LHCN-M2 (cell line): Measurements from ENCODE around the gene CSNK1D. TPM values are rescaled to one million over a fixed set of nuclear protein-coding genes. Genes with fewer than 3 reads are reported as not detected.
A peak's percentile ranks its signal among the peaks of the same experiment; 100 is the strongest.

Source experiments
- DNase-seq: peaks from one replicate; pipeline ENCODE4 v3.0.0-alpha.2; 2012; ENCODE audit warnings: low read depth
- polyA plus RNA-seq: library from polyadenylated mRNA; unstranded; fragments of >200 nt; gene quantifications from one replicate; pipeline ENCODE4 v1.2.1, GENCODE V29; 2012; ENCODE audit warnings: missing spikeins
- total RNA-seq: library from RNA; depleted of rRNA; stranded (reverse); fragments of >200 nt; gene quantifications from 2 replicates; pipeline ENCODE4 v1.2.3, GENCODE V29; 2014; rRNA removed

The CSNK1D gene
- total RNA-seq: 38.9 and 51.3 TPM in 2 replicates
- 98.1 TPM for polyA plus RNA-seq

- DNase-seq: peak; percentile 82
Measured at GRCh38 chr17:82273327-82274133, at the start of gene CSNK1D. Gene CSNK1D, minus strand, starts transcription at chr17:82273700. Its CDS starts 319 bp downstream, at chr17:82273381.

- no peak for DNase-seq
Measured at GRCh38 chr17:82322526-82323453, 49.3 kb upstream of the CSNK1D start.

DNA sequence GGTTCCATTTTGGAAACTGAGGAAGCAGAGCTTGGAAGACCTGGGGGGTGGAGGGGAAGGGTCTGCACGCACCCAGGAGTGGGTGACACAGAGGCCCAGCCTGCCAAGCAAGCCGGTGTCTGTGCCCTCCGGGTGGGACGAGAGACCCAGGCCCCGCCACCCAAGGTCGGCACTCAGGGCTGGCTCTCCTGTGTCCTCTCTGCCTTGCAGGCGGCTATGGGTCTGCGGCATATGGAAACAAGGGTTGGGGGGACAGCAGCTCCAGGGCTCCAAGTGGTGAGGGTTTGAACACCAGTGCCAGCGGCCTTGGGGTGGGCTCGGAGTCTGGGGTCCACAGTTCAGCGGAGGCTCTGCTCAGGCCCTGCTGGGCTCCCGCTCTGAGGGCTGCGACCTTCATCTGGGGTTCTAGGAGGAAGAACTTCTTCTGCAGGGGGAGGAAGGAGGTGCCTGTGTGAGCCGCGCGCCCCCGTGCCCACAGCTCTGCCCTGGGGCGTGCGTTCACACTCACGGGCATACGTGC lies 48.5 kb upstream of the CSNK1D start:
- DNase-seq: no peak

- no peak for DNase-seq
Measured at GRCh38 chr17:82320956-82321927, 47.7 kb upstream of the CSNK1D start.

- no peak for DNase-seq
Measured at GRCh38 chr17:82320140-82320840, 46.8 kb upstream of the CSNK1D start.

- DNase-seq: no peak
Measured at GRCh38 chr17:82319619-82320062, 46.1 kb upstream of the CSNK1D start.

- DNase-seq: no peak
Measured at GRCh38 chr17:82318772-82319606, 45.5 kb upstream of the CSNK1D start.

DNA sequence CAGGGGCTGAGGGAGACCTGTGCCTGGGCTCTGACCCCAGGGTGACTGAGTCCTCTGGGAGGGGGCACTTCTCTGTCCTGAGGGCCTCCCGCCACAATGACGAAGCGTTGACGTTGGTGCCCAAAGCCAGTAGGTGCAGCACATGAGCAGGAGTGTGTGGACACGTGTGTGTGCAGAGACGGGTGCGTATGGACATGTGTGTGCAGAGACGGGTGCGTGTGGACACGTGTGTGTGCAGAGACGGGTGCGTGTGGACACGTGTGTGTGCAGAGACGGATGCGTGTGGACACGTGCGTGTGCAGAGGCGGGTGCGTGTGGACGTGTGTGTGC lies 44.6 kb upstream of the CSNK1D start:
- DNase-seq: no peak

DNA sequence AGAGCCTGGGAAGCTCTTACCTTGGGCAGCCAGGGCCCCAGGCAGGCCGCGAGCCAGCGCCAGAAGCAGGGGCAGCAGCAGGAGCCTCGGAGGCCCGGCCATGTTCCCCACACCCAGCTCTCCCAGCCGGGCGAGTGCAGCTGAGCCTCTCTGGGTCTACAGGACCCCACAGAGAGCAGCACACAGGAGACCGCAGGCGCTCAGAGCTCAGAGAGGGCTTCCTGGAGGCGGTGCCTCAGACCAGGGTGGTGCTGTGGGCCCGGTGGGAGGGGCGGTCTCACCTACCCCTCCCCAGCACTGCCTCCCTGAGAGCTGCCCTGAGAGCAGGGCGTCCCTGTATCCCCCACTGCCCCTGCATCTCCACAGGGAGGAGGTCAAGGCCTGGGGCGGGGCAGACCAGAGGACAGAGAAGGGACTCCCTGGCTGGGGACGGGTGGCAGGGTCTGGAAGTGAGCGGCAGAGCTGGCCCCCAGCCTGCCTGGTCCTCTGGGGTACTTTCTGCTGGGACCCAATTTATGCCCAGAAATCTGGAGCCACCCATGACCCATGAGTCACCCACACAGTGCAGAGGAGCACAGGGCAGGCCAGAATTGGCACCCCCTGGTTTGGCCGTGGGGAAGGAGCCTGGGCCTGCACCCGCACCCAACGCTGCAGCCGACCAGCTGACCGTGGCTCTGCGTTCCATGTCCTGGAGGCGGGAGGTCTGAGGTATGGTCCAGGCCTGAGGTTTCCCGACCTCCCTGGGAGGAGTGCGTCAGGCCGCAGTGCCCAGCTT lies 44.1 kb upstream of the CSNK1D start, which contains the start of gene CD7:
CD7 (minus strand) TSS at position 215 of the 775 bp plus-strand sequence; CDS start at position 102, 113 bp downstream.
- DNase-seq: no peak

DNA sequence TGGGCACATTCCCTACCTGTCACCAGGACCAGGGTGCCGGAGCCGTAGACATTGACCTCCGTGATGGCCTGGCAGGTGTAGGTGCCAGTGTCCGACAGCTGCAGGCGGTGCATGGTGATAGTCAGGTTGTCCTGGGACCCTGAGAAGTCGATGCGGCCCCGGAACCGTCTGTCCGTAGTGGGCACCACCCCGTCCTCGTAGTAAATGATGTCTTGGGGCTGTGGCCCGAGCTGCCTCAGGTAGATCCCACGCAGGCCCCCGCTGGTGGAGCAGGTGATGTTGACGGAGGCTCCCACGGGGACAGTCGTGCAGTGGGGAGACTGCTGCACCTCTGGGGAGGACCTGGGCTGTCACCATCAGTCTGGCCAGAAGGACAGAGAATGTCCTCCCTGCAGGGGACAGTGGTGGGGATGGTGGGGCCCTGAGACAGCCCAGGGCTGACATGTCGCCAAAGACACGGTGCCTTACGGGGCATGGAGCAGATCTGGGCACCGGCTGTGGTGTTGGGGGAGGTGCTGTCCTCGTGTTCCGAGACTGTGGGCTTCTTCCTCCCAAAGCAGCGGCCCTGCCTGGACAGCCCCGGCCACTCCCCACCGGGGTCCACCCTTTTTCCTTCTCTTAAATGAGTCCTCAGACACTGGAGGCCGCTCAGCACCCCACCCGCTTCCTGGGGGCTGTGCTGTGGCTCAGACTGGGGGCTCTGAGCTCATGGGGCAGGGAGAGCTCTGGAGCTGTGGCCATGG lies 43.3 kb upstream of the CSNK1D start:
- DNase-seq: no peak

GRCh38 chr17:82315703-82316358 lies 42.3 kb upstream of the CSNK1D start:
- DNase-seq: no peak

GRCh38 chr17:82314727-82315605 lies 41.5 kb upstream of the CSNK1D start:
- no peak for DNase-seq

- DNase-seq: no peak
Measured at GRCh38 chr17:82314012-82314726, 40.7 kb upstream of the CSNK1D start.

DNA sequence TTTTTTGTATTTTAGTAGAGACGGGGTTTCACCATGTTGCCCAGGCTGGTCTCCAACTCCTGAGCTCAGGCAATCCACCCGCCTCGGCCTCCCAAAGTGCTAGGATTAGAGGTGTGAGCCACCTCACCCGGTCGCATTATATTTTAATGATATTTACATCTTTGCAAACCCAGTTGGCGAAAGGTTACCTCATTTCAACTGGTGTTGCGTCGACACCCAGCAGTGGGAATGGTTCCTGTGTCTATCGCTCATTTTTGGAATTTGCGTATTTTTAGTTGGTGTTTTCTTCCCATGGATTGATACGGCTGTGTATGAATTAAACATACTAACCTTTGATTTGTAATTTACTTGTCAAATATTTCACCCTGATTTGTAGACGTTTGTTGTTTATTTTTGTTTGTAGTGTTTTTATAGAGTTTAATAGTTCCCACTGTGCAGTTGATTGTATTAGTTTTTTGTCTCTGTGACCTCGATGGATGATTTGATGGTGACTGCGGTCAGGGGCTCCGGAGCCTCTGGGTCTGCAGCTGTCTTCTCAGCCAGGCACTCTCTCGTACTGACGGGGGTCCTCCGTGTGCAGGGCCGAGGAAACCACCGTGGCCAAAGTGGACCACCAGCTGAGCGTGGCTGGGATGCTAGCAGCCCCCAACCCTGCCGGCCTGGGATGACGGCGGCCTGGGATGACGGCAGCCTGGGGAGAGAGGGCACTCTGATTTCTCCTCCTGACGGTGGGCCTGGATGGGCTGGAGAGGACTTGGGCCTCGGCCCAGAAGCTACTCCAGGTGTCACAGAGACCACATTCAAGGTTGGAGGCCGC lies 39.9 kb upstream of the CSNK1D start:
- DNase-seq: no peak

GRCh38 chr17:82311971-82312370 lies 38.5 kb upstream of the CSNK1D start:
- DNase-seq: no peak
